B cell (primary cell): ENCODE measurements around the gene CPNE4.

Experiments used
- EZH2 ChIP-seq: IDR thresholded peaks from 2 replicates; pipeline ENCODE4 v1.6.1; 2012; ENCODE audit warnings: borderline replicate concordance, low read depth, mild to moderate bottlenecking, moderate library complexity, low read length; ENCODE audit not compliant: insufficient read depth, poor library complexity, severe bottlenecking
- TF ChIP-seq, protein P1 (sequence below): fragments of 200-600 bp; IDR thresholded peaks from one replicate; pipeline ENCODE4 v1.8.0; 2022; ENCODE audit warnings: antibody characterized with exemption, mild to moderate bottlenecking

DNA sequence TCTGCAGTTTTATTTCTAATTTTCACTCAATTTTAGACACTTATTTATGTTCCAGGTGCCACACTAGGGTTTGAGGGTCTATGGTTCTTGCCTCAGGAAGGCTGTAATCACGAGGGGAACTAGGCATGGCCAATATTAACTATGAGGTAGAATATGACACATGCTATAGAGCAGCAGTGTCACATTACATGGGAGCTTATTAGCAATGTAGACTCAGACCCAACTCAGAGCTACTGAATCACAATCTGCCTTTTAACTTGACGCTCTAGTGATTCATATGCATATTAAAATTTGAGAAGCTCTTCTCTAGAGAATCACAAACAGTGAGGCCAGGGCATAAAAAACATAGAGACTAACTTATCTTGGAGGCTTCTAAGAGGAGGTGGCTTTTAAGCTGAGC is 499.2 kb downstream of the CPNE4 start:
- TF ChIP-seq, protein P1, sequence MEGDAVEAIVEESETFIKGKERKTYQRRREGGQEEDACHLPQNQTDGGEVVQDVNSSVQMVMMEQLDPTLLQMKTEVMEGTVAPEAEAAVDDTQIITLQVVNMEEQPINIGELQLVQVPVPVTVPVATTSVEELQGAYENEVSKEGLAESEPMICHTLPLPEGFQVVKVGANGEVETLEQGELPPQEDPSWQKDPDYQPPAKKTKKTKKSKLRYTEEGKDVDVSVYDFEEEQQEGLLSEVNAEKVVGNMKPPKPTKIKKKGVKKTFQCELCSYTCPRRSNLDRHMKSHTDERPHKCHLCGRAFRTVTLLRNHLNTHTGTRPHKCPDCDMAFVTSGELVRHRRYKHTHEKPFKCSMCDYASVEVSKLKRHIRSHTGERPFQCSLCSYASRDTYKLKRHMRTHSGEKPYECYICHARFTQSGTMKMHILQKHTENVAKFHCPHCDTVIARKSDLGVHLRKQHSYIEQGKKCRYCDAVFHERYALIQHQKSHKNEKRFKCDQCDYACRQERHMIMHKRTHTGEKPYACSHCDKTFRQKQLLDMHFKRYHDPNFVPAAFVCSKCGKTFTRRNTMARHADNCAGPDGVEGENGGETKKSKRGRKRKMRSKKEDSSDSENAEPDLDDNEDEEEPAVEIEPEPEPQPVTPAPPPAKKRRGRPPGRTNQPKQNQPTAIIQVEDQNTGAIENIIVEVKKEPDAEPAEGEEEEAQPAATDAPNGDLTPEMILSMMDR: no peak
- no peak for TF ChIP-seq EZH2
